C4-2B (cell line): Measurements from ENCODE around the gene CCL7.
A peak's percentile ranks its signal among the peaks of the same experiment; 100 is the strongest.

ENCODE experiments used
- H3K27ac ChIP-seq: fragments of 450-650 bp; 2 replicates; pipeline ENCODE4 v1.5.1; 2017
- CTCF ChIP-seq: fragments of 450-650 bp; conservative IDR thresholded peaks from 2 replicates; pipeline ENCODE4 v1.5.1; 2017; ENCODE audit warnings: mild to moderate bottlenecking
- ZFX ChIP-seq: fragments of 450-650 bp; IDR thresholded peaks from 2 replicates; pipeline ENCODE4 v1.6.1; 2017

CCL7 gene

GRCh38 chr17:34305061-34305460, 35.0 kb downstream of the CCL7 start:
- TF ChIP-seq ZFX: no peak
- TF ChIP-seq CTCF: no peak
- no peak overlapping the region for H3K27ac ChIP-seq

GRCh38 chr17:34305606-34306005, 35.6 kb downstream of the CCL7 start:
- no peak overlapping the region for H3K27ac ChIP-seq
- TF ChIP-seq CTCF: no peak
- TF ChIP-seq ZFX: no peak

GRCh38 chr17:34306466-34306865, 36.4 kb downstream of the CCL7 start:
- H3K27ac ChIP-seq: no peak overlapping the region
- TF ChIP-seq CTCF (peak; percentile 30), ZFX (no peak)

- no peak overlapping the region for H3K27ac ChIP-seq
- TF ChIP-seq CTCF: no peak
- no peak for TF ChIP-seq ZFX
These were observed 37.1 kb downstream of the CCL7 start for GRCh38 chr17:34307110-34307509.

- TF ChIP-seq ZFX (no peak), CTCF (no peak)
- no peak overlapping the region for H3K27ac ChIP-seq
These were observed 38.4 kb downstream of the CCL7 start for GRCh38 chr17:34308371-34308770.

GRCh38 chr17:34311291-34311690, 41.3 kb downstream of the CCL7 start:
- TF ChIP-seq ZFX (no peak), CTCF (no peak)
- no peak overlapping the region for H3K27ac ChIP-seq

GRCh38 chr17:34312080-34312479, 42.1 kb downstream of the CCL7 start:
- no peak overlapping the region for H3K27ac ChIP-seq
- TF ChIP-seq CTCF (no peak), ZFX (no peak)
